HG02973 (cell line): ENCODE results near the gene MEIS2.

Experiments
- ATAC-seq: cut with Tn5 transposase; IDR thresholded peaks from one replicate; pipeline ENCODE4 v1.9.1; 2021; ENCODE audit warnings: moderate library complexity; ENCODE audit not compliant: unreplicated experiment

The MEIS2 gene

DNA sequence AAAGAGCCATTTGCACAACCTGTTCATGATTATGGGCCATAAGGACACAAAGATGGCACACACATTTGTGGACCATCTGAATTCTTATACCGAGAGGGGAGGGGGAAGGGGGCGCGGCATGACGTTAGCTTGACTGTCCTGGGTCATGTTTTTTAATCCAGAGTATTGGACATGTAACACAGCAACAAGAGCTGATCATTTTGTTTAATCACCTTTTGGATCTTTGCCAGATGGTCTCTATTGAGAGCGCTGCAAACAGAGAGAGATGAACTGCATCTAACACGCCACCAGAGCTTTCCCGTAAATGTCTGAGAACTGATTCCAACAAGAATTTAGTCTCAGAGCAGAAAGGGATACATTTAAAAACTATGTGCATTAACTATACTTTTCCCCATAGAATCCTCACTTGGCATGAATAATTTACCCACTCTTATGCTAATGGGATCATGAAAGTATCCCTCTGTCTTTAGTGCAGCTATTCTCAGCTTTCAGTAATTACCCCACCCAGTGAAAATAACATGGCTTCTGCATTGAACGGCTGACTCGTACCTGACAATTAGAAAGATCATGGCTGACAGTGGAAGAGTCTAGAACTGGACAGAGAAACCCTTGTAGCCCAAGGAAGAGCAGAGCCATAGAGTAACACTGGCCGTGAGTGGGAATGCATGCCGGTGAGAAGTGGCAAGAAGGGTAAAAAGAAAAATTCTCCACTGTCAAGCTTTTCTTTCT lies 22.6 kb downstream of the MEIS2 start:
- ATAC-seq = no peak

DNA sequence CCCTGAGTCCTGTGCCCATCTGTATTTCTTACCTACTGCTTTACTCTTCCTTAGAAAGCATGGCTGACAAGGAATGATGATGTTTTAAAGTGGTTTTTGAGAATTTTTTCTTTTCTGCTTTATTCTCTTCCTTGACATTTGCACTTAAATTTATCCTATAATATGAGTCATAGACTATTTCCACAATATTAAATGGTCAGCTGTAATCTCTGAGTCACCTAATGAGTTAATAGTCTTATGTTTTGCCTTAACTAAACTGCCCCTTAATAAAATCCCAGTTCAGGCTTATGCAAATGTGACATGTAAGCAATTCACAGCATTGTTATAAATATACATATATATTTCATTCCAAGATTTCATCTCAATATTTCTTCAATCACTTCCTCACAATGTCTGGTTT lies 23.8 kb downstream of the MEIS2 start:
- ATAC-seq = no peak

DNA sequence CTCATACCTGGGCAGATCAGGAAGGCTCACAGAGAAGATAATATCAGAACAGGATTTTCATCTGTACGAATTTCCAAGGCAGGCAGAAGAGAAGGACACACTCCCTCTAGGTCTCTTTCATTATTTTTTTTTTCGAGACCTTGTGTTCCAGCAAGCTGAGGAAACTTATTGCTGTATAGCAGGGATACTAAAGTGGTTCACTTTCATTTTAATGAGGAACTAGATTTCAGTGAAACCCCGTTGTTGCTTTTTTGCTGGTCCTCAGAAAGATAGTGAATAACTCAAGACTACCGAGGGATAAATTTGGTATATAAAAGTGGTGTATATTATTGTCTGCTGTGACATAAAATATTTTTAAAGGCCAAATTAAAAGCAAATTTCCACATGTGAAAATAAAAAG lies 24.6 kb downstream of the MEIS2 start:
- ATAC-seq = no peak

DNA sequence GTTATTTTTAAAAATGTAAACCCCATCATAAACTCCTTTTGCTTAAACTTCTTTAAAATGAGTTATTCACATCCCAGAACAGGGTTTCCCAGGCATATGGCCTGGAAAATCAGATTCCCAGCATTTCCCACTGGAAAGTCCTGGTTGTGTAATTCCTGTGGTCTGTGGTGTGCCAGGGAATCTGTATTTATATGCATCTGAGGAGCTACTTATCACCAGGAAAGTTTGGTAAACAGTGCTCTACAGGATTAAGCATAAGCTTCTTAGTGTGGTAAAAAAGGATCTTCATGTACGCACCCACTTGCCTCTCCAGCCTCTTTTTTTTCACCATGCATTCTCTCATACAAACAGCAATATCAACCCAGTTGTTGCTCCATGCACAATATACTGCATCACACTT lies 28.2 kb downstream of the MEIS2 start:
- ATAC-seq = no peak

DNA sequence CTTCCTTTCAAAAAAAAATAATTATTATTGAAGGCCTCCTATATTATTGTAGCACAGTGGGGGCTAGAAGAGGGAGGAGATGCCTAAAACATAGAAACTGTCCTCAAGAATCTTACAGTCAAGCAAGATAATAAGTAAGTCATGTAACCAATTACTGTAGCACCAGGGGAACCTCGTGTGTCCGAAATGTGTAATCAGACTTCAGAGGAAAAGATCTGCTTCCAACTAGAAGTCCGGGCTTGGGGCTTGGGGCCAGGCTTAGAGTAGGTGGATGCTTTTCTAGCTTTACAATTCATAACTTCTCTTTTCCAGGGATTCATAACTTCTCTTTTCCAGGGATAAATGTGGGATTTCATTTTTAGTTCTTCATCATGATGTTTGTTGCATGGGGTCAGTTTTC lies 29.2 kb downstream of the MEIS2 start:
- no peak for ATAC-seq

DNA sequence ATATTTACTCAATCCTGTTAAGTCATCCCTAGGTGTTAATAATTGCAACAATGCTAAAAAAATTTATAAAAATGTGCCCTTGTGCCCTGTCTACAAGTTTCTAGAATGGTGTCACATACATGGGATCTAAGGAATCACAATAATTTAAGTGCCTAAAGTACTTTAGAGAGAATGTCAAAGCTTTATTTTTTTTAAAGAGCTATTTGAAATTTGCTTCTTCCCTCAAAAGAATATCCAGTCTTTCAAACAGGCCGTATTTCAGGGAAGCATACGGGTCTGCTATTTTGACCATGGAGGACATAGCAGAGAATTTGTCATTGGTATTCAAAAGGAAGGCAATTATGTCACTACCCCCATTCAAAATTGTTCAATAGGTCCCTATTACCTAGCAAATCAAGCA lies 29.7 kb downstream of the MEIS2 start:
- ATAC-seq = no peak

DNA sequence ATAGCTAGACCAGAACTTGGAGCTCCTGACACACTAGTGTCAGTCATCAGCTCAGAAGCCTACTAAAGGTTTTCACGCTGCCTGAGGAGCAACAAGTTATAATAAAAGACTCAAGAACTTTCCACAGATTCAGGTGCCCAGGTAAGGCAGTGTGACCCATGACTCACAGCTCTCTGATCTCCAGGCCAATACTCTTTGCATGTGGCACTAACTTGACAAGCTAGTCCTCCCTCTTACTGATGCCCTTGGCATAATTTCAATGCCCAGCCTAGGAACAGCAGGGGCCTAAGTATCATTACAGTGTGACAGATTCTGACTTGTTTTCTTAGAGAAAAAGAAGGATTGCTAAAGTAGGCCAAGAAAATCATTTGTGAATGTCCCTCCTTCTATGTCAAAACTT lies 38.4 kb downstream of the MEIS2 start:
- no peak for ATAC-seq

DNA sequence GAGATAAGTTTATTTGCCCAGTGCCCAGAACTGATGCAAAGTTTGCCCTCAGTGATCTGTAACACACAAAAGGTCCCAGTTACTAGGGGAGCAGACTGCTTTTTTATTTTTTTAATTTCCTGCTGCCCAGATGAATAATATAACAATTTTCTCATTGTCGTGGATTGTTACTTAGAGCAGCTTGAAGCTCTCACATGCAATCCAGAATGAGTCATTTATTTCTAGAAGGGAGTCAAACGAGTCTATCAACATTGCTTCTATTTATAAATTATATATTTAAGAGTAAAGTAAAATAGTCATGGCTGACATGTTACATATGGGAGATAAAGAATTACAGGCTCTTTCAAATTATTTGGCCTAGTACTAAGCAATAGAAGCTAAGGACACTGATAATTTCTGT lies 41.3 kb downstream of the MEIS2 start:
- no peak for ATAC-seq

DNA sequence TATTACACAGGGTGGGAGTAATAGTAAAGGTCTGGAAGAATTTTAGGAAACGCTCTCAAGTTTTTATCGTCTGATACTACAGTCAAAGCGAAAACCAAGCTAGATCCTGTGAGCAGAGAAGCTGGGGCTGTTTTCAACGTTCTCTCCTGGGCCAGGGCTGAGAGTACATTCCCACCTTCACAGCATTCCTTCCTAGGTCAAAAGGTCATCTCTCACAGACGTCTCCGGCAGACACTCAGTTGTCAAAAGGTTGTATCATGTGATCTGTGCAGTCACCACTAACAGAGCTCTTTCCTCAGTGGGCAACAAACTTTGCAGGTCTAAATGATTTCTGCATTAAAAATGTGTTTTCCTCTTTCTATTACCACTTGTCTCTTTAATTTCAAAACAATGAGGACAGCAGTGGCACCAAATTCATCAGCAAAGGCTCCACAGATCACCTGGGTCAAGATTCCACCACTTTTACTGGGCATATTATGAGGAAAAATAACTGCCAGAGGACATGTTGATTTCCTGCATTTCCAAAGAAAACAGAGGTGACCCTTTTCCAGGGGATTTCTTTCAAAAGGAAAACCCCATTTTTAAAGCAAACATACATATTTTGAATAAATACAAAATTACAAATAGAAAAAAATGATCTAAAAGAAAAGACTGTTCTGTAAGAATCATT lies 41.9 kb downstream of the MEIS2 start:
- no peak for ATAC-seq

DNA sequence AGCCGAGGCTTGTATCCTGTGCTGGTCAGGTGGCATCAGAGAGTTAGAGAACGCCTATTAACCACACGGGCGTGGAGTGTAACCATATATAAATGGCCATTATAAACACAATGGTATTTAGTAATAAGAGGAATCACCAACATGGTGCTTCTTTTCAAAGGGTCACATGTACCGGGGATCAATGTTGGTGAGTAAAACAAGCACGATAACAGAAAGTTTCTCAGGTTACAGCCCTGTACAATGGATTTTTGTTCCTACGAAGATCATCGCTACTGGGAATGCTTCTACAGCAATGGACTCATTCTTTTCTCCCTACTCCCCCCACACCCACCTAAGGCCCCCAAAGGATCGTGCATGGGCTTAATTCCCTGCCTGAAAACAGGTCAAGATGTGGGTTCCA lies 42.5 kb downstream of the MEIS2 start:
- no peak for ATAC-seq

DNA sequence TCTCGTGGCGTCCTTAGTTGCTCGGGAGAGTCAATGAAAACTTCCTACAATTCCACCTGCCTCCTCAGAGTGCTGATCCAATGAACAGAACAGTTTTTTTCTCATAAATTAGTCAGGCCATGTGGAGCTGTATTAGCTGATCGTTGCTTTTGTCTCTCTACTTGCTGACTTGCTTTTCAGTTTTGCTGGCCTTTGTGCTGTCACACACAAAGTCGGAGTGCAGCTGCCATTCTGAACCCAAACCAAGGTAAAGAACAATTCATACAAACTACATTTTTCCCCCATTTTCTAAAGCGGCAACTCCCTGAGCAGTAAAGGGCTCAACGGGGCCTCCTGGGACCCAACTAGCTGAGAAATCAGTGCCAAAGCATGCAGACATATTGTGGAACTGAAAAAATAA lies 43.1 kb downstream of the MEIS2 start:
- no peak for ATAC-seq

DNA sequence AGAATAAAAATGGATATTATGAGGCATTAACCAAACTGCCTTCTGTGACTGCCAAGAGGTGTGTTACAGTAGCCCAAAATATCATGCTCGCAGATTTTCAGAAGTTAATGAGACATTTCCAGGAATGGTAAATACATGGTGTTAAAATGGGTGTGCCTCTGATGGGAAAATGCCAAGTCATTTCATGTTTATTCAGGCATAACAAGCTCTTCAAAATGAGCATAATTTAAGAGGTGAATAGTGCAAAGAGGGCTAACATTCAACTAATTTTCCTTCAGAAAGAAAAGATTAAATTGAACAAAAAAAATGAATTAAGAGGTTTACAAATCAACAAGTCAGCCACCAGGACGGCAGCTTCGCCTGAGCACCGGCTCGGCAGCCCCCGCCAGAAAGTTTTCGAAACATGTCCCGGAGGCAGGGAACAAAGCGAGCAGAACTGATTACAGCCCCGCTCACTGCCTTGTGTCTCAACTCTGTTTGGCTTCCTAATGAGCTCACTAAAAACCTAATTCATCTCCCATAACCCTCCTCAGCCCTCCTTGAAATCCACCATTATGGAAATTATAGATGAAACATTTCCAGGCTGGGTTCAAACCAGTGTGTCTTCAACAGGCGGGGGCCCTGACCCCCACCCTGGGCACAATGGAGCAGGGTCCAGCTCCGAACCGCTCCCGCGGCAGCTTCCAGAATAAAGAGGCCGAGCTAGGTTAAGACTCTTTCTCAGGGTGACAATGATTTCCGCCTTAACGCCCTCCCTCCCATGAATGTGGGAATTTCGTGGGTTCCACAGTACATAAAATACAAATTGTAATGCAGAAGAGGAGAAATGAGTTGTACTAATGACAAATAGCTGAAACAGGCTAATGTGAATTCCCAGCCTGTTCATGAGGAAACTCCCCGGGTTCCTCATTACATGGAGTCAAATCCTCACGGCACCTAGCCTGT lies 43.9 kb downstream of the MEIS2 start:
- ATAC-seq = no peak

DNA sequence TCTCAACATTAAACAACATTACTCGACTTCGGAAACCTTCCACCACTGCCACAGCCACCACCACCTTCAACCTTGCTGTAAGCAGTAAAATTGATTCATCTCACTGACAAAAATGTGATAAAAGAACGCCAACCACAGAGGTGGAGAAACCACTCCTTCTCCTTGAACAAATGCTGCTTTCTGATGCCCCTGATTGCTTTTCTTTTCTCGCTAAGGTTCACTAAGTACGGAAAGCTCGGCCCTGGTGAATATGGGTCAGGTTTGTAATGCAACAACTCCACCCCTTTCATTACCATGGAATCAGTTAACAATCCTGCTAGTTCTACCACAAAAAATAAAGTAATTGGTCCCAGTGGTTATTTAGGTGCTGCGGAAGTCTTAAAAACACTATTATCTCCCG lies 44.9 kb downstream of the MEIS2 start:
- ATAC-seq = no peak

DNA sequence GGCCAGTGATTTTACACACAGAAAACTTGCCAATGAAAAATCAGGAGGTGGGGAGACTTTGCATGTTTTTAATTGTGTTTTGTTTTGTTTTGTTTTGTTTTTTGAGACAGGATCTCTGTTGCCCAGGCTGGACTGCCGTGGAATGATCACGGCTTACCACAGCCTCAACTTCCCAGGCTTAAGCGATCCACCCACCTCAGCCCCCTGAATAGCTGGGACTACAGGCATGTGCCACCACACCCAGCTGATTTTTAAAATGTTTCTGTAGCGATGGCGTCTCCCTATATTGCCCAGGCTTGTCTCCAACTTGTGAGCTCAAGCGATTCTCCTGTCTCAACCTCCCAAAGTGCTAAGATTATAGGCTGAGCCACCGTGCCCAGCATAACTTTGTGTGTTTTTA lies 46.0 kb downstream of the MEIS2 start:
- no peak for ATAC-seq

DNA sequence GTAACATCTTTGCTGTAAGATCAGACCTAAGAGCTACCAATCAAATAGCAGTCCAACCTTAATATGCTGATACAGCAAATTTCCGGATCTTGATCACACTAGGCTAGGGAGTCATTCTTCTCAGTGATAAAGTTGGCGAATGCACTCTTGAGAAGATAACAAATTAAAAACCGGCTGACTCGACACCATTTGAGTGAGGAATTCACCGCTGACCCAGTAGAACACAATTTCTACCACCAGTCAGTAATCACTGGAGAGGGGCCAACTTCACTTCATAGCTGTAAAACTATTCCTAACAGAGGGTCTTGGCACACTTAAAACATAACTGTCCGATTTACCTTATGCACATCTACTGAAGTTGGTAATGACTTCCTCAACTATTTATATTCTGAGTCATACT lies 47.2 kb downstream of the MEIS2 start:
- no peak for ATAC-seq

DNA sequence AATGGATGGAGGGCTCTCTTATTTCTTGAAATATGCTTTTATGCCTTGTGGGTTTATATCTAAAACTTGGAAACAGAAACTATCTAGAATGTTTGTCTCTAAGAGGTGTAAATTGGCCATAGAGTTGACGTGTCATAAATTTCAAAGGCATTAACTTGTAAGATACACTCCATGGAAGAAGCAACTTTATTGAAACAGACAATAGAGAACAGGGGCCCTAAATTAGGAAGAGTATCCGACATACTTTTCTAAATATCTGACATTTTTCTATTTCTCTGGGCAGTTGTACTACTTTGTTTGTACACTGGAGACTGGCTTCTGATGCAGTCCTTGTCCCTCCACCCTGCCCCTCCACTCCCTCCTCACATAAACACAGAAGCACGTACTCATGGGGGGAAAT lies 50.0 kb downstream of the MEIS2 start:
- no peak for ATAC-seq

DNA sequence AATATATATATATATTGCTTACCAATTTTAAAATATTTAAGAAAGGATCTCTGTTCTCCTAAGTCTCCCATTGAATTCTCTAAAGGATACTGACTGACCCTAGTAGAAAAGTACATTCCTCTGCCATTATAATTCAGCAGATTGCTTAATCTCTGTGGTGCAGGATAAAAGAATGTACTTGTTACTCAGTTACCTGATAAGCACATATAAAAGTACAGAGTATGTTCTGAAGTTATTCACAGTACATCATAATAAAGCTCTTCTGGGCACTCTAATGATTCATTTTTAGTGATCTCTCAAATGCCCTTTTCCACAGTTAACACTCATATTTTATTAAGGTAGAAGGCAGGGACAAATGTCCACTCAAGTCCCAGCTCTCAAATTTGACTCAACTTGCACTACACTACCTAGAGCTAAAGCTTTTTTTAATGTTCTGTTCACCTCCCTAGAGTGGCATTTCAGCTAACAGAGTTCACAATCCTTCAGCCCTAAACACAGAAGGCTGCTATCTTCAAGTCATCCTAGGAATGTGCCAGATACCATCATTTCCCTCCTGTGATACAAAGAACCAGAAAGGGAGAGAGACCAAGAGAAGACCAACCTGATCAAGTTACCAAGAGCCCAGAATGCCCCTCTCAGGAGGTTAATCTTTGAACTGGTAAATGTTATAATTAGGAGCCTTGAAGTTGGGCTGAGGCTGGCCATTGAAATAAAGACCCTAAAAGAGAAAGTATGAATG lies 53.3 kb downstream of the MEIS2 start:
- no peak for ATAC-seq

DNA sequence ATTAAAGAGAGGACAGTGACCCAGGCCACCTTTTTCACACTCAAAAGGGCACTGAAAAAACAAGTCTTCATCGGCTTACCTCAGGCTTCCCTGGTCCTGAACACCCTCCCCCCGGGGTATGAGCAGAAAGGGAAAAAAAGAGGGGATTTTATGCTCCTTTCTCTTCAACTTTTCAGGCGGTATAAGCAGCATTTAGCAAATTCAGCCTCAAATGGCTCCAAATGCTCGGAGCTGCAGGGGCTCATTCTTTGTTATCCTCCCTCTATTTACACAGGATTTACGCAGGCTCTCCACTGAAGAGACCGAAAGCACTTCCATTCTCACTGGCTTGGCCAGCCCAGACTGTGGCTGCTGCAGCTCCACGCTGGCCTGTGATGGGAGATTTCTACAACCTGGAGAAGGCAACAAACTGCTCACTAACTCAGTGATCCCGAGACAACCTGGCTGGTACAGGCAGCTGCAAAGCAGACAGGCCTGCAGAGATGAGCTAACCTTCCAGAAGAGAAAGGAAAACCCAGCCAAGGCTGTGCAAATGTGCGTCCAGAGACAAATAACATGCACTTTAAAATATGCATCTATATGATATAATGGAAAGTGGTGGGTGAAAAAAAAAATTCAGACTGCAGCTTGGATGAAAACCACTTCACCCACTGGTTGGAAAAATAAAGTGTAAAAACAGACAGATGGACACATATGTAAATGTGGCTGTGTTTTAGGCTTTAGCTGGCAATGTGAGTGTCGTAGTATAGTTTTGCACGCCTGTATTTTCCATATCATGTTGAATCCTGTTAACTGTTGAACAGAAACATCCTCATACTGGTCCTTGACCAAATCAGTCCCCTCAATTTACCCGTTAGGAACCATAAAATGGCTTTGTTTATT lies 54.2 kb downstream of the MEIS2 start:
- no peak for ATAC-seq

DNA sequence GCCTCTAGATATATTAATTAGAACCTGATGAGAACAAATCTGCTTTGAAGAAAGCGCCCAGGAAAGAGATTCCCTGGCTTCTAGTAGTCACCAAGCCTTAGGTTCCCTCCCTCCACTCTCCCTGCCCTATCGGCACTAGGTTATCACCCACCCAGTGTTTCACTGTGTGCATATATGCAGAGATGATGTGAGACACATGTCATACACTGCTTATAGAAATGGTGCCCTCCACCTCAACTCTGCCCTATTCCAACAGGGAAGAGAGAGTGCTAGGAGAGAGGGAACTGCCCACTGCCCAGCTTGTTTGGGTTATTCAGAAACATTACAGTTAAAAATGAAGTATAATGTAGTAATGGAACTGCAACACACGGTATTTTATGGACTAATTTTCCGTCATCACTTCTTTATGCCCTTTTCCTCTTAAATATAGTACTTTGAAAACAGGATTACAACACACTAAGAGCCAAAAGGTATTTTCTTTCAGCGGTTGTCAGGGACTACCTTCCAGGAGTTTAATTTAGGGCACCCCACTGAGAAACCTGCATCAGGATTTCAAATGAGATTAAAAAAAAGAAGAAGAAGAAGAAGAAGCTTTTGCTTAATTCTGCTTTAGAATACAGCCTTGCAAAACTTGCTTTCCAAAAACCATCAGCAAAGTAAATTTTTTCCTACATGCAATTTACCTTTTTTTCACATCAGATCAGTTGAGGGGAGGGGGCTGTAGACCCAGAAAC lies 55.3 kb downstream of the MEIS2 start:
- no peak for ATAC-seq
